Measurements from ENCODE around the gene FAM90A26. TPM values are rescaled to one million over a fixed set of nuclear protein-coding genes. Genes with fewer than 3 reads are reported as not detected.
"Not testable (repeated sequence)": the region's sequence is repeated elsewhere in the genome, so short reads cannot be mapped to it uniquely, and the experiment has no call there.

FAM90A26 gene
- total and polyA plus RNA-seq, 2 of the 4 experiments (the other 2 are of a cell fraction), result not detected

GRCh38 chr4:9134556-9134955, 35.7 kb upstream of the FAM90A26 start:
- H3K9ac ChIP-seq (ENCODE audit: low read depth, low read length); H2BK5ac ChIP-seq (ENCODE audit: low read depth, low read length, poor library complexity, severe bottlenecking); H3K4me1 ChIP-seq (ENCODE audit: control insufficient read depth, insufficient read depth, low read length); H2BK20ac ChIP-seq (ENCODE audit: low read depth, low read length); CTCF ChIA-PET; H2BK15ac ChIP-seq (ENCODE audit: low read depth, low read length); H3K4ac ChIP-seq (ENCODE audit: low read depth, low read length); H2AK5ac ChIP-seq (ENCODE audit: low read depth, low read length); H2AK9ac ChIP-seq (replicated peaks; ENCODE audit: low read depth, low read length, poor library complexity); H3K23ac ChIP-seq (ENCODE audit: low read depth, low read length); H2BK120ac ChIP-seq (ENCODE audit: low read depth, low read length); H3K27ac ChIP-seq (ENCODE audit: insufficient read depth, low read length); H3K14ac ChIP-seq (replicated peaks; ENCODE audit: low read depth, low read length); BruUV-seq (replicated peaks); H3K9me3 ChIP-seq (ENCODE audit: control insufficient read depth, insufficient read depth, low read length); H3K56ac ChIP-seq (ENCODE audit: extremely low read depth, insufficient read depth, low read length); H3K36me3 ChIP-seq (ENCODE audit: control insufficient read depth, insufficient read depth, low read length); POLR2A ChIA-PET (ENCODE audit: unreplicated experiment); H3K27me3 ChIP-seq (ENCODE audit: control insufficient read depth, insufficient read depth, low read length); H4K8ac ChIP-seq (ENCODE audit: low read depth in 2 of 2, low read length in 2 of 2); H3K18ac ChIP-seq (ENCODE audit: low read depth, low read length); H3K9me1 ChIP-seq (ENCODE audit: insufficient read depth, low read length); in situ Hi-C loops (cut with MboI; ENCODE audit: low sequenced_read_pairs); H3K79me1 ChIP-seq (ENCODE audit: low read depth in 1 of 2, low read length in 2 of 2); H3K4me2 ChIP-seq (ENCODE audit: low read depth, low read length); H4K5ac ChIP-seq (ENCODE audit: low read depth, low read length); H4K91ac ChIP-seq (ENCODE audit: insufficient read depth, low read depth, low read length); H3K4me3 ChIP-seq (ENCODE audit: insufficient read depth, low read depth, low read length); ATAC-seq (ENCODE audit: low read depth); H4K20me1 ChIP-seq (ENCODE audit: insufficient read depth, low read length); dilution Hi-C loops (cut with HindIII; ENCODE audit: low sequenced_read_pairs, unreplicated experiment); H2AFZ ChIP-seq (replicated peaks; ENCODE audit: low read length, poor library complexity); intact Hi-C loops (cut with micrococcal nuclease): not testable (repeated sequence)
- 6% methylated on average over 3 of the region's 12 CpGs; no CpG with 5 or more reads in 1 of the 2 experiments for WGBS, 2 experiments (ENCODE audit: extremely low coverage in 2 of 2, insufficient read length in 1 of 2)
- peak; percentile 64 for DNase-seq

Measured in IMR-90 (cell line).